ENCODE data around the gene DRAP1.

DRAP1 gene

GRCh38 chr11:65887723-65888162 is 31.5 kb upstream of the DRAP1 start:
- no peak for TF ChIP-seq CTCF (IDR thresholded peaks at IDR 0.05; ENCODE audit: low read depth, low read length)
- peak in 1 of 2 donors; percentile 61 for DNase-seq (ENCODE audit: low read depth in 2 of 2)
- peak overlapping the region; percentile 79 to 89 for H3K4me3 ChIP-seq (replicated peaks in 1 of 2; ENCODE audit: low read depth in 2 of 2, low read length in 2 of 2)

GRCh38 chr11:65888163-65888814 is 30.9 kb upstream of the DRAP1 start, which contains the start of gene FIBP:
Gene FIBP (minus strand): TSS chr11:65888471. CDS start chr11:65888418, 53 bp downstream.
- peak; percentile 97 to 99 for DNase-seq (ENCODE audit: low read depth in 2 of 2)
- TF ChIP-seq CTCF (IDR thresholded peaks at IDR 0.05; ENCODE audit: low read depth, low read length): peak; percentile 68
- peak within 1 kb of the TSS; percentile 79 to 89 for H3K4me3 ChIP-seq (replicated peaks in 1 of 2; ENCODE audit: low read depth in 2 of 2, low read length in 2 of 2)

GRCh38 chr11:65890324-65891218 is 28.7 kb upstream of the DRAP1 start, which contains the start of gene CCDC85B:
Gene CCDC85B (plus strand): TSS chr11:65890673. CDS start chr11:65890784, 111 bp downstream.
- peak; percentile 97 to 98 for DNase-seq (ENCODE audit: low read depth in 2 of 2)
- TF ChIP-seq CTCF (IDR thresholded peaks at IDR 0.05; ENCODE audit: low read depth, low read length): no peak
- peak within 1 kb of the TSS; percentile 69 to 80 for H3K4me3 ChIP-seq (replicated peaks in 1 of 2; ENCODE audit: low read depth in 2 of 2, low read length in 2 of 2)

- peak overlapping the region; percentile 69 to 80 for H3K4me3 ChIP-seq (replicated peaks in 1 of 2; ENCODE audit: low read depth in 2 of 2, low read length in 2 of 2)
- peak; percentile 17 for TF ChIP-seq CTCF (IDR thresholded peaks at IDR 0.05; ENCODE audit: low read depth, low read length)
- DNase-seq (ENCODE audit: low read depth in 2 of 2): peak; percentile 65 to 66
Observed at GRCh38 chr11:65891219-65892136, 27.7 kb upstream of the DRAP1 start.

- peak in 1 of 2 donors; percentile 44 for DNase-seq (ENCODE audit: low read depth in 2 of 2)
- peak overlapping the region; percentile 69 to 80 for H3K4me3 ChIP-seq (replicated peaks in 1 of 2; ENCODE audit: low read depth in 2 of 2, low read length in 2 of 2)
Observed at GRCh38 chr11:65892137-65892540, 27.1 kb upstream of the DRAP1 start.

- H3K4me3 ChIP-seq (replicated peaks in 1 of 2; ENCODE audit: low read depth in 2 of 2, low read length in 2 of 2): peak overlapping the region; percentile 5 to 69
- TF ChIP-seq CTCF (IDR thresholded peaks at IDR 0.05; ENCODE audit: low read depth, low read length): no peak
- DNase-seq (ENCODE audit: low read depth in 2 of 2): no peak
Observed at GRCh38 chr11:65892661-65893317, 26.4 kb upstream of the DRAP1 start.

Data from cardiac fibroblast (primary cell).